Measurements from ENCODE around the gene PTK6. TPM values are rescaled to one million over a fixed set of nuclear protein-coding genes. Genes with fewer than 3 reads are reported as not detected.

PTK6 gene
- total and polyA plus RNA-seq, 2 of the 13 experiments (the other 11 are each of a cell fraction or from before 2014, with no cell fraction given), result 0.08 TPM; not detected in 1

DNA sequence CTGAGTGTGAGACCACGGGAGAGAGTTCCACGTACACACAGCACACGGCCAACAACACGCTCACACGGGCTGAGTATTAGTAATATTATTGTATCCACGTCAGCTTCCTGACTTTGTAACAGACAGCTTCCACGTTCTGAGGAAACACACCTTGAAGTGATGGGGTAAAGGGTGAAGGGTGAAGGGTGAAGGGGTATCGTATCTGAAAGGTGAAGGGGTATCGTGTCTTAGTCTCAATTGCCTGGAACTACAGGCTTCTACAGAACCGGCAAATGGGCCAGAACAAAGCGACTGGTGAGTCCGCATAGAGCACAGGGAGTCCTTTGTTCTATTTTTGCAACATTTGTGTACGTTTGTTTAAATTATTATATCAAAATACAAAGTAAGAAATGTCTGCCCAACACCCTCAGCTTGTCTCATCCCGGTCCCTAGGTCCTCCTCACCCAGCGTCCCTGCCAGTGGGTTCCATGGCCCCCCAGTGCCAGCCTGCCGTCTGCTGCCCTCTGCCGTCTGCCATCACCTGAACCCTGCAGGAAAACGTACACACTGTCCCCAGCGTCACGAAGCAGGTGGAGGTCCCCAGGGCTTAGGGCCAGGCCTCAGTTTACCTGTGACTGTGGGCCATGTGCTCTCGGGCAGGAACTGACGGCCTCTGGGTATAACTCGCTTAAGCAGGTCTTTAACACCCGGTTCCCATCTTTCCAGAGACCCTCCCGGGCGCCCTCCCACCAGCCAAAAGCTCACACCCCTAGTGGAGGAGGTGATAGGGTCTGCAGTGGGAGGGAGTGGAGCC, 41.2 kb upstream of the PTK6 start (continued):
- TF ChIP-seq ZBTB7B (CRISPR knock-in tag; IDR thresholded peaks at IDR 0.05), result peak; percentile 66; the same call in 1 of the 2 replicates
- 0 out of 2 replicates have a peak, but pooled peaks have one; percentile 31 for TF ChIP-seq THAP11 (CRISPR knock-in tag; IDR thresholded peaks at IDR 0.05)
- TF ChIP-seq, protein P1, sequence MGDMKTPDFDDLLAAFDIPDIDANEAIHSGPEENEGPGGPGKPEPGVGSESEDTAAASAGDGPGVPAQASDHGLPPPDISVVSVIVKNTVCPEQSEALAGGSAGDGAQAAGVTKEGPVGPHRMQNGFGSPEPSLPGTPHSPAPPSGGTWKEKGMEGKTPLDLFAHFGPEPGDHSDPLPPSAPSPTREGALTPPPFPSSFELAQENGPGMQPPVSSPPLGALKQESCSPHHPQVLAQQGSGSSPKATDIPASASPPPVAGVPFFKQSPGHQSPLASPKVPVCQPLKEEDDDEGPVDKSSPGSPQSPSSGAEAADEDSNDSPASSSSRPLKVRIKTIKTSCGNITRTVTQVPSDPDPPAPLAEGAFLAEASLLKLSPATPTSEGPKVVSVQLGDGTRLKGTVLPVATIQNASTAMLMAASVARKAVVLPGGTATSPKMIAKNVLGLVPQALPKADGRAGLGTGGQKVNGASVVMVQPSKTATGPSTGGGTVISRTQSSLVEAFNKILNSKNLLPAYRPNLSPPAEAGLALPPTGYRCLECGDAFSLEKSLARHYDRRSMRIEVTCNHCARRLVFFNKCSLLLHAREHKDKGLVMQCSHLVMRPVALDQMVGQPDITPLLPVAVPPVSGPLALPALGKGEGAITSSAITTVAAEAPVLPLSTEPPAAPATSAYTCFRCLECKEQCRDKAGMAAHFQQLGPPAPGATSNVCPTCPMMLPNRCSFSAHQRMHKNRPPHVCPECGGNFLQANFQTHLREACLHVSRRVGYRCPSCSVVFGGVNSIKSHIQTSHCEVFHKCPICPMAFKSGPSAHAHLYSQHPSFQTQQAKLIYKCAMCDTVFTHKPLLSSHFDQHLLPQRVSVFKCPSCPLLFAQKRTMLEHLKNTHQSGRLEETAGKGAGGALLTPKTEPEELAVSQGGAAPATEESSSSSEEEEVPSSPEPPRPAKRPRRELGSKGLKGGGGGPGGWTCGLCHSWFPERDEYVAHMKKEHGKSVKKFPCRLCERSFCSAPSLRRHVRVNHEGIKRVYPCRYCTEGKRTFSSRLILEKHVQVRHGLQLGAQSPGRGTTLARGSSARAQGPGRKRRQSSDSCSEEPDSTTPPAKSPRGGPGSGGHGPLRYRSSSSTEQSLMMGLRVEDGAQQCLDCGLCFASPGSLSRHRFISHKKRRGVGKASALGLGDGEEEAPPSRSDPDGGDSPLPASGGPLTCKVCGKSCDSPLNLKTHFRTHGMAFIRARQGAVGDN (CRISPR knock-in tag; IDR thresholded peaks at IDR 0.05), result 0 out of 2 replicates have a peak, but pooled peaks have one; percentile 30
- TF ChIP-seq, protein P2, sequence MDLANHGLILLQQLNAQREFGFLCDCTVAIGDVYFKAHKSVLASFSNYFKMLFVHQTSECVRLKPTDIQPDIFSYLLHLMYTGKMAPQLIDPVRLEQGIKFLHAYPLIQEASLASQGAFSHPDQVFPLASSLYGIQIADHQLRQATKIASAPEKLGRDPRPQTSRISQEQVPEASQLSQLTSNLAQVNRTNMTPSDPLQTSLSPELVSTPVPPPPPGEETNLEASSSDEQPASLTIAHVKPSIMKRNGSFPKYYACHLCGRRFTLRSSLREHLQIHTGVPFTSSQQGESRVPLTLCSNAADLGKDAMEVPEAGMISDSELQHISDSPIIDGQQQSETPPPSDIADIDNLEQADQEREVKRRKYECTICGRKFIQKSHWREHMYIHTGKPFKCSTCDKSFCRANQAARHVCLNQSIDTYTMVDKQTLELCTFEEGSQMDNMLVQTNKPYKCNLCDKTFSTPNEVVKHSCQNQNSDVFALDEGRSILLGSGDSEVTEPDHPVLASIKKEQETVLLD (CRISPR knock-in tag; IDR thresholded peaks at IDR 0.05; ENCODE audit: low read depth), result 0 out of 2 replicates have a peak, but pooled peaks have one; percentile 4
- no peak for TF ChIP-seq PHF8 (CRISPR knock-in tag; IDR thresholded peaks at IDR 0.05)
- TF ChIP-seq, protein P3, sequence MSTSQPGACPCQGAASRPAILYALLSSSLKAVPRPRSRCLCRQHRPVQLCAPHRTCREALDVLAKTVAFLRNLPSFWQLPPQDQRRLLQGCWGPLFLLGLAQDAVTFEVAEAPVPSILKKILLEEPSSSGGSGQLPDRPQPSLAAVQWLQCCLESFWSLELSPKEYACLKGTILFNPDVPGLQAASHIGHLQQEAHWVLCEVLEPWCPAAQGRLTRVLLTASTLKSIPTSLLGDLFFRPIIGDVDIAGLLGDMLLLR (CRISPR knock-in tag; IDR thresholded peaks at IDR 0.05), result no peak
- peak; percentile 65; the same call in 1 of the 2 replicates for TF ChIP-seq NRL (CRISPR knock-in tag; IDR thresholded peaks at IDR 0.05; ENCODE audit: borderline replicate concordance)
- peak; percentile 23 for TF ChIP-seq TEAD3 (CRISPR knock-in tag; optimal IDR thresholded peaks at IDR 0.05; ENCODE audit: borderline replicate concordance)
- peak; percentile 55; the same call in 1 of the 2 replicates for TF ChIP-seq ATF7-NPFF (CRISPR knock-in tag; IDR thresholded peaks at IDR 0.05; ENCODE audit: low read depth)
- peak; percentile 31; the same call in 1 of the 2 replicates for TF ChIP-seq SAP130 (CRISPR knock-in tag; IDR thresholded peaks at IDR 0.05; ENCODE audit: low read depth)
- TF ChIP-seq ZNF724P (CRISPR knock-in tag; IDR thresholded peaks at IDR 0.05; ENCODE audit: borderline replicate concordance), result no peak
- no peak for TF ChIP-seq ZNF615 (CRISPR knock-in tag; IDR thresholded peaks at IDR 0.05; ENCODE audit: borderline replicate concordance)
- TF ChIP-seq, protein P4, sequence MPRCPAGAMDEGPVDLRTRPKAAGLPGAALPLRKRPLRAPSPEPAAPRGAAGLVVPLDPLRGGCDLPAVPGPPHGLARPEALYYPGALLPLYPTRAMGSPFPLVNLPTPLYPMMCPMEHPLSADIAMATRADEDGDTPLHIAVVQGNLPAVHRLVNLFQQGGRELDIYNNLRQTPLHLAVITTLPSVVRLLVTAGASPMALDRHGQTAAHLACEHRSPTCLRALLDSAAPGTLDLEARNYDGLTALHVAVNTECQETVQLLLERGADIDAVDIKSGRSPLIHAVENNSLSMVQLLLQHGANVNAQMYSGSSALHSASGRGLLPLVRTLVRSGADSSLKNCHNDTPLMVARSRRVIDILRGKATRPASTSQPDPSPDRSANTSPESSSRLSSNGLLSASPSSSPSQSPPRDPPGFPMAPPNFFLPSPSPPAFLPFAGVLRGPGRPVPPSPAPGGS (CRISPR knock-in tag; IDR thresholded peaks at IDR 0.05), result 0 out of 2 replicates have a peak, but pooled peaks have one; percentile 41
- TF ChIP-seq, protein P5, sequence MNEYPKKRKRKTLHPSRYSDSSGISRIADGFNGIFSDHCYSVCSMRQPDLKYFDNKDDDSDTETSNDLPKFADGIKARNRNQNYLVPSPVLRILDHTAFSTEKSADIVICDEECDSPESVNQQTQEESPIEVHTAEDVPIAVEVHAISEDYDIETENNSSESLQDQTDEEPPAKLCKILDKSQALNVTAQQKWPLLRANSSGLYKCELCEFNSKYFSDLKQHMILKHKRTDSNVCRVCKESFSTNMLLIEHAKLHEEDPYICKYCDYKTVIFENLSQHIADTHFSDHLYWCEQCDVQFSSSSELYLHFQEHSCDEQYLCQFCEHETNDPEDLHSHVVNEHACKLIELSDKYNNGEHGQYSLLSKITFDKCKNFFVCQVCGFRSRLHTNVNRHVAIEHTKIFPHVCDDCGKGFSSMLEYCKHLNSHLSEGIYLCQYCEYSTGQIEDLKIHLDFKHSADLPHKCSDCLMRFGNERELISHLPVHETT (CRISPR knock-in tag; conservative IDR thresholded peaks at IDR 0.05), result no peak
- no peak for TF ChIP-seq LCORL (IDR thresholded peaks at IDR 0.05)
- peak; percentile 69; the same call in 1 of the 2 replicates for TF ChIP-seq LCORL (CRISPR knock-in tag; IDR thresholded peaks at IDR 0.05)
- TF ChIP-seq FOXA1 (IDR thresholded peaks at IDR 0.05), result no peak
- TF ChIP-seq FOXA1 (CRISPR knock-in tag; IDR thresholded peaks at IDR 0.05), result peak; percentile 25; the same call in 1 of the 2 replicates

Measured in HepG2 (cell line).